ENCODE results near the gene CYFIP2. TPM values are rescaled to one million over a fixed set of nuclear protein-coding genes. Genes with fewer than 3 reads are reported as not detected.

Gene CYFIP2
- total and polyA plus RNA-seq, 2 of the 8 experiments (the other 6 are each of a cell fraction or from before 2014, with no cell fraction given), result 45.1 to 80.6 TPM

GRCh38 chr5:157331807-157332206, 65.9 kb downstream of the CYFIP2 start (continued):
- TF ChIP-seq USF2 (IDR thresholded peaks at IDR 0.05; ENCODE audit: low read length) (no peak), RBBP5 (IDR thresholded peaks at IDR 0.05; ENCODE audit: borderline replicate concordance, low read depth, low read length) (no peak), CTBP2 (IDR thresholded peaks at IDR 0.05; ENCODE audit: borderline replicate concordance, insufficient read depth, insufficient read length, low read length) (no peak)

Measured in H1 (cell line).